GM19023 (cell line): Measurements from ENCODE around the gene ABHD2.
"Not testable (repeated sequence)": the region's sequence is repeated elsewhere in the genome, so short reads cannot be mapped to it uniquely, and the experiment has no call there.

ENCODE experiments used
- ATAC-seq: cut with Tn5 transposase; IDR thresholded peaks from one replicate; pipeline ENCODE4 v1.9.1; 2021; ENCODE audit warnings: mild to moderate bottlenecking, moderate library complexity; ENCODE audit not compliant: unreplicated experiment

ABHD2 gene

GRCh38 chr15:89136818-89137772, 48.8 kb downstream of the ABHD2 start:
- ATAC-seq = no peak

GRCh38 chr15:89137926-89138325, 49.7 kb downstream of the ABHD2 start:
- ATAC-seq = no peak

GRCh38 chr15:89138999-89139612, 50.9 kb downstream of the ABHD2 start:
- no peak for ATAC-seq

- no peak for ATAC-seq
Measured at GRCh38 chr15:89139613-89140499, 51.6 kb downstream of the ABHD2 start.

- ATAC-seq = no peak
Measured at GRCh38 chr15:89140595-89140994, 52.3 kb downstream of the ABHD2 start.

GRCh38 chr15:89141159-89141558, 52.9 kb downstream of the ABHD2 start:
- ATAC-seq = not testable (repeated sequence)

- ATAC-seq = no peak
Measured at GRCh38 chr15:89141885-89142284, 53.6 kb downstream of the ABHD2 start.

- no peak for ATAC-seq
Measured at GRCh38 chr15:89142423-89142822, 54.2 kb downstream of the ABHD2 start.

GRCh38 chr15:89143503-89144162, 55.4 kb downstream of the ABHD2 start:
- ATAC-seq = no peak

GRCh38 chr15:89144491-89144890, 56.2 kb downstream of the ABHD2 start:
- no peak for ATAC-seq

- ATAC-seq = no peak
Measured at GRCh38 chr15:89146366-89146765, 58.1 kb downstream of the ABHD2 start.

- ATAC-seq = no peak
Measured at GRCh38 chr15:89148126-89148525, 59.9 kb downstream of the ABHD2 start.

- no peak for ATAC-seq
Measured at GRCh38 chr15:89149501-89150101, 61.3 kb downstream of the ABHD2 start.

GRCh38 chr15:89150287-89150686, 62.0 kb downstream of the ABHD2 start:
- ATAC-seq = no peak

GRCh38 chr15:89150762-89151664, 62.8 kb downstream of the ABHD2 start:
- ATAC-seq = no peak

GRCh38 chr15:89155122-89155521, 66.9 kb downstream of the ABHD2 start:
- no peak for ATAC-seq

GRCh38 chr15:89155656-89156055, 67.4 kb downstream of the ABHD2 start:
- no peak for ATAC-seq

GRCh38 chr15:89157061-89157460, 68.8 kb downstream of the ABHD2 start:
- no peak for ATAC-seq

- ATAC-seq = no peak
Measured at GRCh38 chr15:89157918-89158564, 69.8 kb downstream of the ABHD2 start.
